ENCODE measurements around the gene CNTNAP2.

DNA sequence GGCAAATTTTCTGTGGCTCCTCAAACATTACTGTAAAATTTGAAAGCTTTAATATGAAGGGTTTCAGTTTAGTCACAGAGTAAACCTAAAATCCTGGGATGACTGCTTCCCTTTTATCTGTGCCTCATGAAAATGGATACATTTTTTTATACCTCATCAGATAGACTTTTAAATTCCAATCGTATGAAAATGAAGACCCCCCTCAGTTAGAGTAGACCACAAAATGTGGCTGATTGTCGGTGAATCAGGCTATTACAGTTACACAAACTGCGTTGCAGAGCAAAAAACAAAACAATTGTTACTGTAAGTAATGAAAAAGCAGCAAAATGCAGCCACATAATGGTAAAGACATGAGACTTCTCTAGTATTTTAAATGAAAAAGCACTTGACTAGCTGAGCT, 296.2 kb downstream of the CNTNAP2 start:
- TF ChIP-seq ZNF274 (IDR thresholded peaks at IDR 0.05; ENCODE audit: low read depth, low read length) = no peak
- TF ChIP-seq YY1 (IDR thresholded peaks at IDR 0.05; ENCODE audit: insufficient read depth, insufficient read length) = no peak
- no peak for TF ChIP-seq SUZ12 (IDR thresholded peaks at IDR 0.05; ENCODE audit: extremely low read depth, insufficient read depth, insufficient read length)
